ENCODE data around the gene MYO1D.

- TF ChIP-seq CTCF (IDR thresholded peaks at IDR 0.05) (no peak), POLR2A (IDR thresholded peaks at IDR 0.05) (no peak)
Measured at GRCh38 chr17:32502710-32503109, 374.2 kb downstream of the MYO1D start.
